MV-4-11 (cell line): ENCODE data around the gene GAB2.
A peak's percentile ranks its signal among the peaks of the same experiment; 100 is the strongest.

Experiments used
- DNase-seq: peaks from one replicate; lab custom pipeline; 2025; lab: John Stamatoyannopoulos, UW

GAB2 gene

DNA sequence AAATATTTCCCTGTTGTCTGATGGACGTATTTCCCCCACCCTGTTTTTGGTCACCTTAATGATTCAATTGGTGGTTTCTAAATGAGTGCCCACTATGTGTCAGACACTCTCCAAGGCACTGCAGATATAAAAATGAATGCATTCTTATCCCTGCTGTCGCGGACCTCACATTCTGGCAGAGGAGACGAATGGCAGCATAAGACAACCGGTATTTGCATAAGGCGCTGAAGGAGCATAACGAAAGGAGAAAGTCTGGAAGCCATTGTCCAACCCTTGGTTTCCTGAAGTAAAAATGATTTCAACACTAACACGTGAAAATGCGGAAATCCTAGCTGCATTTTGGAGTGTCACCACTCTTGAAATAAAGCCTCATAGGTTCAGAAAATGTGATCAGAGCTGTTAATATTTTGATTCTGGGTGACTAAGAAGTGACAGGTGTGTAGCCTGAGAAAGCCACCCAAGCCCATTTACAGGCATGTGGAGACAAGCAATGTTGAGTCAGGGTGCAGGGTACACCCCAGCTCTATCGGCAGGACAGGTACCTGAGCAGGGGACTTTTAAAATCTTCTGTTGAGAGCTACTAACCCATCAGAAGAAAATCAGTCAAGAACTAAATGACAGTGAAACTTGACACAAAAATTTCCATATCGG lies 10.1 kb upstream of the GAB2 start:
- peak; percentile 41 for DNase-seq

- no peak for DNase-seq
Observed at GRCh38 chr11:78426845-78427244, 9.2 kb upstream of the GAB2 start.

GRCh38 chr11:78425399-78426070 lies 7.9 kb upstream of the GAB2 start:
- peak; percentile 19 for DNase-seq

DNA sequence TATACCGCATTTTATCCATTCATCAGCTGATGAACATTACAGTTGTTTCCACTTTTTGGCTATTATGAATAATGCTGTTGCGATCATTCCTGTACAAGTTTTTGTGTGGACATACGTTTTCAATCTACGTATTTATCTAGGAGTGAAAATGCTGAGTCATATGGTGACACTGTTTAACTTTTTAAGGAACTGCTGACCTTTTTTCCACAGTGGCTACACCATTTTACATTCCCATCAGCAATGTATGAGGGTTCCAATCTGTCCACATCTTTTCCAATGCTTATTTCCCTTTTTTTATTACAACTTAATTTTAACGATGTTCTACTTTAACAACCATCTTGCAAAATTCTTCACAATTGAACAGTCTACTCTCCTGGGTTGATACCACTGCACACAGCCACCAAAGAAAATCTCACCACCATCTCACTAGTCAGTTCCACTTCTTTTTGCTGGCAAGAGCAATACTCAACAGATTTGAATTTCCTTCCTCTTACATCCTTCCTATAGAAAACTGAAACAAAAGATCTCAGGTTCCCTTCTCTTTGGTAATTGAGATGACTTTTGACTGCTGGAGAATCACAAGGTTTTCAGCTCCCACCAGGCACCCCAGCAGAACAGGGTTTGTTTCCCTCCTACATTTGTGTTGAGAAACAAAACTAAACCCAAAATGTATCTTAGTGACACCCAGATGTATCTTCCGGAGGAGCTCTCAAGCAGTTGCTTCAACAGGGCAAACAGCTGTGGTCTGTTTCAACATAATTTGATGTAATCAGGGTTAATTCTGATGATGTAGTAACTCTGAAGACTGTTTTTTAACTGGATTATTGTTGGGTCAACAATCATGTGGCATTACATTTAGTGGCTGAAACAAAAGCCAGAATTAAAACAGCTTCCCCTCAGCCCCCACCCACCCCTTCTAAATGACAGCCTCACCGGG lies 7.0 kb upstream of the GAB2 start:
- peak; percentile 95 for DNase-seq

GRCh38 chr11:78423241-78423640 lies 5.6 kb upstream of the GAB2 start:
- DNase-seq = no peak

- peak; percentile 54 for DNase-seq
Observed at GRCh38 chr11:78420796-78421209, 3.2 kb upstream of the GAB2 start.

GRCh38 chr11:78420255-78420764 lies 2.7 kb upstream of the GAB2 start:
- peak; percentile 54 for DNase-seq

- DNase-seq = peak; percentile 87
Observed at GRCh38 chr11:78419327-78419726, 1.7 kb upstream of the GAB2 start.

GRCh38 chr11:78418584-78419211 lies 1.1 kb upstream of the GAB2 start:
- DNase-seq = peak; percentile 32

- peak; percentile 64 for DNase-seq
Observed at GRCh38 chr11:78417888-78418583, 416 bp upstream of the GAB2 start.

DNA sequence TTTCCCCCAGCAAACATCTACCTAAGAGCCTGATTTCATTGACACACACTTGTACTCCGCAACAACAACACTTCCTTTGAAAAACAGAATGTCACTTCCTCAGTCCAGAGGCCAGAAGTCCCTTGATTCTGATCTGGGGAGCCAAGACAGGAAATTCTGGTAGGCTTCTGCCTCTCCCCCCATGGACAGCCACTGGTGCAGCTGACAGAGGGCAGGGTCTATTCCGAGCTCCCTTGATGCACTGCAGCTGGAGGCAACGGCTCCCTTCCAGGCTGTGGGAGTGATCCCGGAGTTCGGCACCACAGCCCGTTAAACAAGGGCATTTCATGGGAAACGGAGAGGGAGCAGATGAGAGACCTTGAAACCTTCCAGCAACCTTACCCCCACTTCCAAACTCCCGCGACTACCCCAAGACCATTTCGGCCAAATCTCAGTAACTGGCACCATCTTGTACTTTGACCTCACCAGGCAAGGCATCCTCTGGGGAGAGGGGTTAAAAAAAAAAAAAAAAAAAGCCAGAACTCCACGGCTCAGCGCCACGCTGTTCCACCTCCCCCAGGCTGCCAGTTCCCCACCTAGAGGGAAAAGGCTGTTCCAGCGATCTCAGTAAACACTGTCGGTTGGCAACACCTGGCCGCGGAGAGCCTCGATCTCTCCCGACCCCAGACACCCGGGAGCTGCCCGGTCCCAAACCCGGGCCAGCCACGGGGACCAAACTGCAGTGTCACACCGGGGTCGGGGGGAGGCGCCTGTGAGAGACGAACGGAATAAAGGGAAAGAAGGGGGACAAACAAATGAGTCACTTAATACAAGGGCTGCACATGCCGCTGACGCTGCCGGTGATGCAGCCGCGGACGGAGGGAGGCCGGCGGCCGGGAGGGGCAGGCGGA lies 1.1 kb downstream of the GAB2 start:
- peak; percentile 86 for DNase-seq

DNA sequence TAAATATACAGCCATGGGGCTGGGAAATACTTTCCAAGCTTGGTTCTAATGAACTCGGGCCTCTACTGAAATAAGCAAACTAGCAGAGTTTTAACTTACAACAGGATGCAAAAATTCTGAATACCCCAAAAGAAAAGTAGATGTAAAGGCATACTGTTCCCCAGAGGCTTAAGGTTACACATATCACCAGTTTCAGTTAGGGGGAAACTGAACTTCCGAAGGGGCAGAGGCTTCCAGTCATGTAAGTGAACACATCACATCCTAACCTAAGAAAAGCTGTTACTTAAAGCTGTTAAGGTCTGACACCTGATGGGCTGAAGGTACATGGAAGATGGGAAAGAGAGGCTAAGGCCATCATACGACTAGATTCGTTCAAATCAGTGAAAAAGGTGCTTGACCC lies 2.3 kb downstream of the GAB2 start:
- DNase-seq = no peak

GRCh38 chr11:78414321-78415051 lies 3.1 kb downstream of the GAB2 start:
- DNase-seq = no peak

- DNase-seq = no peak
Observed at GRCh38 chr11:78408619-78409018, 9.0 kb downstream of the GAB2 start.

- no peak for DNase-seq
Observed at GRCh38 chr11:78406568-78407196, 10.9 kb downstream of the GAB2 start.

DNA sequence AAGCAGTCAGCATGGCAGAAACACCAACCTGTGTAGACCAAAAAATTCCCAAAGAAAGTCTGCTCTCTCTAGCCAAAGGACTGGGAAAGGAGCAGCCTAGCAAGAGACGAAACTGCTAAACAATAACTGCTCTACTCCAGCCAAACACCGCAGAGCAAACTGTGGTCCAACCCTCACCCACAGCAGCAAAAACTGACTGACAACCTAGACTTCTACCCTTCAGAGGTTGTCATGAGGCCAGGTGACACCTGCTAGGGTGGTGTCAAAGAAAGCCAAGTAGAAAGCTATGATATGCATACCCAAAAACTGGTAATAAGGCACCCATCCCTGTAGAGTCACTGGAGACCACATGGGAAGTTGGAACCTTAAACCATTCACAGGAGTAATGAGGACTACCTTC lies 11.8 kb downstream of the GAB2 start:
- DNase-seq = no peak

- DNase-seq = no peak
Observed at GRCh38 chr11:78403781-78404180, 13.8 kb downstream of the GAB2 start.

GRCh38 chr11:78402847-78403246 lies 14.8 kb downstream of the GAB2 start:
- peak; percentile 24 for DNase-seq

DNA sequence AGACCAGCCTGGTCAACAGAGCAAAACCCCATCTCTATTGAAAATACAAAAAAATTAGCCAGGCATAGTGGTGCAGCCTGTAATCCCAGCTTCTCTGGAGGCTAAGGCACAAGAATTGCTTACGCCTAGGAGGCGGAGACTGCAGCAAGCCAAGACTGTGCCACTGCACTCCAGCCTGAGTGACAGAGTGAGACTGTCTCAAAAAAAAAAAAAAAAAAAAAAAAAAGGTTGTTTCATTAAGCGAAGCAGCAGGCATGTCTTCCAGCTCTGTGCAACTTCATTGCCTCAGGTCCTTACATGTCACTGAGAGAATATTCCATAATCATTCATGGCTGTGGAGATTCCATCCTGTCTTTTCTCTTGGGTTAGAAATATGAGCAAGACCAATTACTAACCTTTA lies 16.9 kb downstream of the GAB2 start:
- no peak for DNase-seq
